Mucosa of descending colon (tissue), 3 donors: Measurements from ENCODE around the gene CTR9. TPM values are rescaled to one million over a fixed set of nuclear protein-coding genes. Genes with fewer than 3 reads are reported as not detected.

Experiments
- ATAC-seq: fragments of 200-7000 bp; cut with Tn5 transposase; one replicate; pipeline ENCODE4 v1.9.1; 2020; ENCODE audit warnings: mild to moderate bottlenecking, moderate library complexity
- DNase-seq, 3 donors: peaks; one replicate each; pipeline ENCODE4 v3.0.0-alpha.2; 2020
- H3K36me3 ChIP-seq: fragments of 200-600 bp; one replicate; pipeline ENCODE4 v1.8.0; 2021; ENCODE audit warnings: low read depth, mild to moderate bottlenecking
- H3K4me1 ChIP-seq: fragments of 200-600 bp; one replicate; pipeline ENCODE4 v1.8.0; 2021; ENCODE audit warnings: low read depth, mild to moderate bottlenecking
- H3K4me3 ChIP-seq: fragments of 200-600 bp; one replicate; pipeline ENCODE4 v1.8.0; 2021; ENCODE audit warnings: mild to moderate bottlenecking
- H3K9me3 ChIP-seq: fragments of 200-600 bp; one replicate; pipeline ENCODE4 v1.8.0; 2021; ENCODE audit warnings: mild to moderate bottlenecking
- intact Hi-C, 2 donors: fragments of 100-400 bp; cut with DNase I in 1 of 2; cut with micrococcal nuclease in 1 of 2; formaldehyde crosslinking; loops; one replicate each; pipeline versions ENCODE4 v1.11.0 to v1.11.1; 2022; cut with DNase I, micrococcal nuclease
- total RNA-seq, 3 donors: library from RNA; stranded (reverse); fragmentation: NEBNext Ultra II Directional in 2 of 3; extraction: Animal tissue kit (Norgen Biotek cat#: 25700) in 2 of 3; gene quantifications; one replicate each; pipeline versions ENCODE4 v1.2.1 to v1.2.4, GENCODE V29; 2021 to 2023
- TF ChIP-seq, protein P1 (sequence below): fragments of 200-600 bp; IDR thresholded peaks from one replicate; pipeline ENCODE4 v1.8.0; 2022; ENCODE audit warnings: antibody characterized with exemption, mild to moderate bottlenecking
- donor health status: DM: no; HTN: no; CAD: no; lungs with moderate emphysema.
- donor health status: DM: no; HTN: no; CAD: no.
- donor health status: DM: no; HTN: yes; CAD: no.

The CTR9 gene
- total RNA-seq, 3 donors from 2014 or later: 27.1 to 30.9 (median 27.4) TPM

DNA sequence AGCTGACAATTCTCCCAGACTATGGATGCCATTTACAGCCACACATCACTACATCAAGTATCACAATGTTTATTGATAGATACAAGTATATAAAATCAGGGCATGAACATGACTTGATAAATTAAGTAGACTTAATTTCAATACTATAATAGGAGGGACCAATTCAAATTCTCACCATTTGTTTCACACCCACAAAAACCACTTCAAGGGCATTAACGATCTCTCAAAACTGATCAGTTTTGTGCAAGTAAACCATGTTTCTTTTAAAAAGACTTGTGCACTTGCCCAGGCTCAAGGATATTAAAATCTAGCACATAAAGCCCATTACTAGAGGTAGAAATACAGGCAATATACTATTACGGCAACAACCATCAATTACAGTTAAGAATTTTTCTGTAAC, 46.0 kb downstream of the CTR9 start:
- intact Hi-C loops: loop anchor here (5.0 kb wide), 2 partner anchors 220 to 225 kb away; no protein-coding TSS in a partner anchor
- Histone ChIP-seq H3K36me3 (peaks cover 32% of the 10 kb centered on the region), H3K9me3 (no peaks in the 10 kb centered on the region)

DNA sequence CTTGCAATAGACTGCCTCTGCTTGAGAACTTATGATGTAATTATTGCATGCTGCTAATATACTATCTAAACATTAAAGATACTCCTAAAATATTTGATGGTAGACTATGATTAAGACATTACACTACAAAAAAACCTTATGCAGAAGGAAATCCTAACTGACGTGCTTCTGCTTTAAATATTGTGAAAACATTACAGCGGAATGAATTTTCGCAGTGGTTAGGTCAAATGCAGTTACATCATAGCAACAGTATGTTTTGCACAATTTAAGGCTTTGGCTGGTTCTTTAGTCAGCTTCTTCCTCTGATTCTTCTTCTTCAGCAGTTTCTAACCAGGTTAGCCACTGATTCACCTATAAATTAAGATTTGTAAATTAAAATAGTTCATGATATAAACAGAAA, 46.5 kb downstream of the CTR9 start:
- no peak for ATAC-seq
- intact Hi-C loops: loop anchor here (5.0 kb wide), 2 partner anchors 220 to 225 kb away; no protein-coding TSS in a partner anchor
- TF ChIP-seq, protein P1, sequence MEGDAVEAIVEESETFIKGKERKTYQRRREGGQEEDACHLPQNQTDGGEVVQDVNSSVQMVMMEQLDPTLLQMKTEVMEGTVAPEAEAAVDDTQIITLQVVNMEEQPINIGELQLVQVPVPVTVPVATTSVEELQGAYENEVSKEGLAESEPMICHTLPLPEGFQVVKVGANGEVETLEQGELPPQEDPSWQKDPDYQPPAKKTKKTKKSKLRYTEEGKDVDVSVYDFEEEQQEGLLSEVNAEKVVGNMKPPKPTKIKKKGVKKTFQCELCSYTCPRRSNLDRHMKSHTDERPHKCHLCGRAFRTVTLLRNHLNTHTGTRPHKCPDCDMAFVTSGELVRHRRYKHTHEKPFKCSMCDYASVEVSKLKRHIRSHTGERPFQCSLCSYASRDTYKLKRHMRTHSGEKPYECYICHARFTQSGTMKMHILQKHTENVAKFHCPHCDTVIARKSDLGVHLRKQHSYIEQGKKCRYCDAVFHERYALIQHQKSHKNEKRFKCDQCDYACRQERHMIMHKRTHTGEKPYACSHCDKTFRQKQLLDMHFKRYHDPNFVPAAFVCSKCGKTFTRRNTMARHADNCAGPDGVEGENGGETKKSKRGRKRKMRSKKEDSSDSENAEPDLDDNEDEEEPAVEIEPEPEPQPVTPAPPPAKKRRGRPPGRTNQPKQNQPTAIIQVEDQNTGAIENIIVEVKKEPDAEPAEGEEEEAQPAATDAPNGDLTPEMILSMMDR: no peak
- Histone ChIP-seq H3K4me1 (peaks cover 8% of the 10 kb centered on the region), H3K4me3 (no peak overlapping the region), H3K36me3 (peaks cover 37% of the 10 kb centered on the region), H3K9me3 (no peaks in the 10 kb centered on the region)
- no peak for DNase-seq

More for the DNA sequence above, 46.0 kb downstream of the CTR9 start:
- peaks cover 8% of the 10 kb centered on the region for H3K4me1 ChIP-seq
- TF ChIP-seq, protein P1: no peak
- no peak overlapping the region for H3K4me3 ChIP-seq
- DNase-seq (no peak), ATAC-seq (no peak)

DNA sequence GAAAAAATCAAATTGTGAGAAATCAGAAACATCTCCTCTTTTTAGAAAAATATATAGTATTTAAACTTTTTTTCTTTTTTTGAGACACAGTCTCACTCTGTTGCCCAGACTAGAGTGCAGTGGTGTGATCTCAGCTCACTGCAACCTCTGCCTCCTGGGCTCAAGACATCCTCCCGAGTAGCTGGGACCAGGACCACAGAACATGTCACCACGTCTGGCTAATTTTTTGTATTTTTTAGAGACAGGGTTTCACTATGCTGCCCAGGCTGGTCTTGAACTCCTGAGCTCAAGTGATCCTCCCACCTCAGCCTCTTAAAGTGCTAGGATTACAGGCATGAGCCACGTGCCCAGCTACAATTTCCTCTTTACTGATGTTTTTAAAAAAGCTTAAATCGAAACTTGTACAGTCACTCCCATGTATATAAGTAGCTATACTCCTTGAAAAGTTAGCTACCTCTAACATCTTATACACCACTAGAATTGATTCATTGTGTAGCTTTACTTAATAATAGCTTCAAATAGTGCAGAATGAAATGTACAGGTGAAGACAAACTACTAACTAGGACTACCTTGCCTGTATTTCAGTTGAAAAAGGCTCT, 47.4 kb downstream of the CTR9 start:
- Histone ChIP-seq H3K36me3 (peaks cover 43% of the 10 kb centered on the region), H3K4me3 (no peak overlapping the region), H3K9me3 (no peaks in the 10 kb centered on the region), H3K4me1 (peaks cover 3% of the 10 kb centered on the region)
- TF ChIP-seq, protein P1: no peak
- ATAC-seq (no peak), DNase-seq (no peak)
- intact Hi-C loops: loop anchor here (5.0 kb wide), 2 partner anchors 219 to 224 kb away; no protein-coding TSS in a partner anchor

DNA sequence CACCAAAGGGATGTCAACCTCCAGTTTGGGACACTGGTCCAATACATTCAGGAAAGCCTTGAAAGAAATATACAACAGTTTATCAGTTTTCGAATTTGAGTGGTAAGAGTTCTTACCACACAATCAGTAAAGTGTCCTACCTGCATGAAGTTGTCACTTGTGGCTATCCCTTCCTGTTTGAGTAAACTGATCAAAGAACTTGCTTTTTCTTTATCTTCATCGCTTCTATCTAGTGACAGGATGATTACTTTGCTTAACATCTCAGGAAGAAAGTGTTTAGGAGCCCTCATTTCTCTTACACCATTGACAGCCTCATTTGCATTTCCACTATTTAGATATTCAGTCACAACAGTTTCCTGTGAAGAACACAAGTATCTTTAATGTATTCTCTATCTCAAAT, 49.2 kb downstream of the CTR9 start:
- ATAC-seq (no peak), DNase-seq (no peak)
- Histone ChIP-seq H3K4me3 (no peak overlapping the region), H3K9me3 (no peaks in the 10 kb centered on the region), H3K4me1 (peaks cover 12% of the 10 kb centered on the region), H3K36me3 (peaks cover 47% of the 10 kb centered on the region)
- intact Hi-C loops: loop anchor here (10.0 kb wide), 2 partner anchors 125 to 135 kb away; no protein-coding TSS in a partner anchor
- TF ChIP-seq, protein P1: no peak

DNA sequence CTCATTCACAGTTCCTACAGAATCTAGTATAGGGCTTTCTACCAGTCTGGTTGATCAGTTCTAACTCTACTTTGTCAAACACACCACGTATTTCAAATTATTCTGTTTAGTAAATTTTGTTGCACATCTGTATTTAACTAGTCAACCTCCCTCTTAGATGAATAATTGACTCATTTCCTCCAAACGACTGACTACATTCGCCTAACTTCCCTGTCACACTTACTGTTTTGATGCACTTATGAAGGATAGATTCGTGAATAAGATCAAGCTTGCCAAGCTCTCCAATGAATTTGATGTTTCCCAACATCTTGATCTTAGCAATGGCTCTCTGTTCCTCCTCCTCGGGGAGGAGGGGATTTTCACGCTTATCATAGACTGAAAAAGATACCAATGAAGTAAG, 52.6 kb downstream of the CTR9 start:
- TF ChIP-seq, protein P1: no peak
- ATAC-seq: no peak
- H3K36me3 ChIP-seq: peaks cover 48% of the 10 kb centered on the region
- intact Hi-C loops: loop anchor here (10.0 kb wide), 2 partner anchors 121 to 131 kb away; no protein-coding TSS in a partner anchor
- no peaks in the 10 kb centered on the region for H3K9me3 ChIP-seq
- H3K4me1 ChIP-seq: peaks cover 32% of the 10 kb centered on the region
- H3K4me3 ChIP-seq: no peak overlapping the region
- DNase-seq: no peak
